HCT116 (cell line): ENCODE results near the gene AKR1B1. TPM values are rescaled to one million over a fixed set of nuclear protein-coding genes. Genes with fewer than 3 reads are reported as not detected.

Experiments used
- ATAC-seq: fragments of 200-7000 bp; cut with Tn5 transposase; 2 replicates; pipeline ENCODE4 v1.9.1; 2020; ENCODE audit warnings: mild to moderate bottlenecking, moderate library complexity
- BruUV-seq: library from RNA; stranded (reverse); fragments of 400-500 nt; replicated peaks from 2 replicates; lab custom pipeline; 2021; lab: Mats Ljungman, UMichigan
- CTCF ChIA-PET: fragments of 300-600 bp; sonication (Branson Sonifier 250); formaldehyde crosslinking; loops from one replicate; lab custom pipeline; 2021; ENCODE audit warnings: antibody characterized with exemption; lab: Charles Lee
- POLR2A ChIA-PET: fragments of 300-600, 350-600 bp; sonication (Branson Sonifier 250); formaldehyde crosslinking; loops from one replicate; lab custom pipeline; 2021; ENCODE audit warnings: antibody characterized with exemption; lab: Charles Lee
- RAD21 ChIA-PET, 2 experiments: fragments of 300-600 bp; sonication (Branson Sonifier 250); formaldehyde crosslinking; loops; one replicate each; lab custom pipeline; 2023; ENCODE audit warnings: low total read pairs in 2 of 2; ENCODE audit not compliant: uncharacterized antibody in 2 of 2, unreplicated experiment in 2 of 2, low non-redundant PET in 1 of 2; lab: Charles Lee
- DNase-seq: peaks from one replicate; pipeline ENCODE4 v3.0.0-alpha.2; 2010; ENCODE audit warnings: low read depth, low spot score
- H2AFZ ChIP-seq: fragments of 200-600 bp; shearing (Covaris generic), sonication (generic); 2 replicates; pipeline ENCODE4 v1.6.1; 2017; ENCODE audit warnings: low read depth, mixed run types, mixed read lengths, antibody characterized with exemption, low read length; ENCODE audit not compliant: poor library complexity, severe bottlenecking
- H3K27ac ChIP-seq: 2 replicates; pipeline ENCODE4 v1.5.1; 2012; ENCODE audit warnings: low read depth, low read length
- H3K27me3 ChIP-seq: fragments of 200-600 bp; sonication (generic); 2 replicates; pipeline ENCODE4 v1.6.1; 2016; ENCODE audit warnings: mixed run types, low read length, mixed read lengths; ENCODE audit not compliant: insufficient read depth
- H3K36me3 ChIP-seq, 2 experiments: fragments of 200-500 bp in 1 of 2; fragments of 200-600 bp in 1 of 2; sonication (Bioruptor generic) in 1 of 2; sonication (generic) in 1 of 2; 2 replicates each; pipeline versions ENCODE4 v1.5.1 to v1.6.1; 2014 to 2016; ENCODE audit warnings: low read length in 2 of 2, inconsistent platforms in 1 of 2, mixed read lengths in 1 of 2, mixed run types in 1 of 2; ENCODE audit not compliant: insufficient read depth in 2 of 2, control insufficient read depth in 1 of 2
- H3K4me1 ChIP-seq, 2 experiments: fragments of 200-600 bp in 1 of 2; sonication (generic) in 1 of 2; 2 replicates each; pipeline versions ENCODE4 v1.5.1 to v1.6.1; 2012 to 2017; ENCODE audit warnings: low read length in 2 of 2, inconsistent platforms in 1 of 2, mild to moderate bottlenecking in 1 of 2, mixed read lengths in 1 of 2, mixed run types in 1 of 2, moderate library complexity in 1 of 2; ENCODE audit not compliant: insufficient read depth in 2 of 2, control insufficient read depth in 1 of 2
- H3K4me2 ChIP-seq: fragments of 200-600 bp; sonication (generic); 2 replicates; pipeline ENCODE4 v1.6.1; 2017; ENCODE audit warnings: mixed run types, low read length, mixed read lengths
- H3K4me3 ChIP-seq, 2 experiments: fragments of 200-600 bp in 1 of 2; sonication (generic) in 1 of 2; replicated peaks in 1 of 2; 2 replicates each; pipeline ENCODE4 v1.5.1; 2011 to 2016; ENCODE audit warnings: low read length in 2 of 2, control low read depth in 1 of 2, low read depth in 1 of 2, mild to moderate bottlenecking in 1 of 2, mixed read lengths in 1 of 2, mixed run types in 1 of 2
- H3K79me2 ChIP-seq: fragments of 200-600 bp; sonication (generic); 2 replicates; pipeline ENCODE4 v1.6.1; 2017; ENCODE audit warnings: mild to moderate bottlenecking, mixed run types, low read length, moderate library complexity, mixed read lengths; ENCODE audit not compliant: insufficient read depth
- H3K9ac ChIP-seq: fragments of 200-600 bp; sonication (generic); 2 replicates; pipeline ENCODE4 v1.6.1; 2016; ENCODE audit warnings: low read length, mixed read lengths
- H3K9me2 ChIP-seq: fragments of 200-600 bp; sonication (generic), shearing (Covaris generic); 2 replicates; pipeline ENCODE4 v1.6.1; 2017; ENCODE audit warnings: mixed run types, mild to moderate bottlenecking, moderate library complexity; ENCODE audit not compliant: insufficient read depth
- H3K9me3 ChIP-seq, 2 experiments: fragments of 200-500 bp in 1 of 2; fragments of 200-600 bp in 1 of 2; sonication (Bioruptor generic) in 1 of 2; sonication (generic) in 1 of 2; 2 replicates each; pipeline ENCODE4 v1.6.1; 2014 to 2017; ENCODE audit warnings: low read length in 2 of 2, mixed read lengths in 2 of 2, inconsistent platforms in 1 of 2, low read depth in 1 of 2, mild to moderate bottlenecking in 1 of 2, mixed run types in 1 of 2, moderate library complexity in 1 of 2; ENCODE audit not compliant: control insufficient read depth in 1 of 2, insufficient read depth in 1 of 2
- H4K20me1 ChIP-seq: fragments of 200-600 bp; sonication (generic), shearing (Covaris generic); 2 replicates; pipeline ENCODE4 v1.6.1; 2017; ENCODE audit warnings: mixed run types, mild to moderate bottlenecking, moderate library complexity; ENCODE audit not compliant: insufficient read depth
- ELF1 ChIP-seq: IDR thresholded peaks from 2 replicates; pipeline ENCODE4 v1.6.1; 2012; ENCODE audit warnings: low read depth, borderline replicate concordance
- EZH2phosphoT487 ChIP-seq: fragments of 200-600 bp; IDR thresholded peaks from 2 replicates; pipeline ENCODE4 v1.6.1; 2018; ENCODE audit warnings: antibody characterized with exemption, borderline replicate concordance
- JUND ChIP-seq: IDR thresholded peaks from 2 replicates; pipeline ENCODE4 v1.6.1; 2012
- POLR2A ChIP-seq: IDR thresholded peaks from 2 replicates; pipeline ENCODE4 v1.7.0; 2011; ENCODE audit warnings: borderline replicate concordance; ENCODE audit not compliant: insufficient read depth, insufficient read length; ENCODE audit errors: extremely low read depth
- POLR2AphosphoS5 ChIP-seq: IDR thresholded peaks from 2 replicates; pipeline ENCODE4 v1.6.1; 2011; ENCODE audit warnings: mild to moderate bottlenecking, low read depth, low read length, moderate library complexity
- RAD21 ChIP-seq: IDR thresholded peaks from 2 replicates; pipeline ENCODE4 v1.6.1; 2012; ENCODE audit warnings: low read depth, mild to moderate bottlenecking
- SIN3A ChIP-seq: IDR thresholded peaks from 2 replicates; pipeline ENCODE4 v1.6.1; 2012; ENCODE audit warnings: low read depth
- SRF ChIP-seq: IDR thresholded peaks from 2 replicates; pipeline ENCODE4 v1.6.1; 2012; ENCODE audit warnings: low read depth
- TCF7L2 ChIP-seq: IDR thresholded peaks from 2 replicates; pipeline ENCODE4 v1.7.0; 2011; ENCODE audit warnings: borderline replicate concordance, inconsistent platforms; ENCODE audit not compliant: insufficient read depth, insufficient read length; ENCODE audit errors: extremely low read depth
- YY1 ChIP-seq: IDR thresholded peaks from 2 replicates; pipeline ENCODE4 v1.6.1; 2011; ENCODE audit warnings: low read length, low read depth, moderate library complexity, mild to moderate bottlenecking; ENCODE audit not compliant: insufficient replicate concordance; ENCODE audit errors: extremely low read depth
- ZFX ChIP-seq: fragments of 450-650 bp; IDR thresholded peaks from 2 replicates; pipeline ENCODE4 v1.6.1; 2017
- ZNF274 ChIP-seq: fragments of 200-500 bp; sonication (Bioruptor generic); IDR thresholded peaks from 2 replicates; pipeline ENCODE4 v1.6.1; 2014; ENCODE audit warnings: mild to moderate bottlenecking, low read depth, low read length, inconsistent platforms
- intact Hi-C: fragments of 100-400 bp; cut with micrococcal nuclease; formaldehyde crosslinking; loops from 2 replicates; pipeline ENCODE4 v1.10.0; 2022
- total RNA-seq: library from RNA; stranded (reverse); gene quantifications from one replicate; pipeline ENCODE4 v1.2.1, GENCODE V29; 2021; ENCODE audit not compliant: unreplicated experiment
- TF ChIP-seq, protein P1 (sequence below): IDR thresholded peaks from 2 replicates; pipeline ENCODE4 v1.6.1; 2012
- TF ChIP-seq, protein P2 (sequence below): IDR thresholded peaks from 2 replicates; pipeline ENCODE4 v1.6.1; 2012
- TF ChIP-seq, protein P3 (sequence below): IDR thresholded peaks from 2 replicates; pipeline ENCODE4 v1.6.1; 2011; ENCODE audit warnings: mild to moderate bottlenecking, low read length, moderate library complexity; ENCODE audit not compliant: insufficient replicate concordance; ENCODE audit errors: extremely low read depth

Gene AKR1B1
- total RNA-seq, 1 experiment from 2014 or later: 56.8 TPM

DNA sequence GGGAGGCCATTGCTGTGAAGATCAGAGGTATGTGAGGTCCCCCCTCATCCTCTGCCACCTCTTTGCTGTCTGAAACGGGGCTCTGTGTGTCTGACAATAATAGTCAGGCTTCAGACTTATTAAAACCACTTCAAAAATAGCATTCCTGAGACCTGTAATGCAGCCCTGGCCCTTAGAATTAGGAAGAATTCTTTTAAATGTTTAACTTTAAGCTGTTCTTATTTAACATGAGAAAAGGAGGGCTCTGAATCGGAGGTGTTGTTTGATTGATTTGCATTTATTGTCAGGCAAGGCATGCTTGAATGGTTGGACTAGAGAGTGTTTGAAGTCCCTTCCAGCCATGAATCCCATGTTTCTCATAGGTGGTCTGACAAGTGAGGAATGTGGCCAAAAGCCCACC, 52.5 kb downstream of the AKR1B1 start:
- TF ChIP-seq JUND (no peak), SRF (no peak), YY1 (no peak), POLR2AphosphoS5 (no peak), ZFX (no peak), POLR2A (no peak)
- TF ChIP-seq, protein P1, sequence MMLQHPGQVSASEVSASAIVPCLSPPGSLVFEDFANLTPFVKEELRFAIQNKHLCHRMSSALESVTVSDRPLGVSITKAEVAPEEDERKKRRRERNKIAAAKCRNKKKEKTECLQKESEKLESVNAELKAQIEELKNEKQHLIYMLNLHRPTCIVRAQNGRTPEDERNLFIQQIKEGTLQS: no peak
- TF ChIP-seq, protein P2, sequence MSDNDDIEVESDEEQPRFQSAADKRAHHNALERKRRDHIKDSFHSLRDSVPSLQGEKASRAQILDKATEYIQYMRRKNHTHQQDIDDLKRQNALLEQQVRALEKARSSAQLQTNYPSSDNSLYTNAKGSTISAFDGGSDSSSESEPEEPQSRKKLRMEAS: no peak
- Histone ChIP-seq H3K9me2 (no peaks in the 10 kb centered on the region), H3K79me2 (no peaks in the 10 kb centered on the region), H3K4me1 (no peaks in the 10 kb centered on the region), H3K4me2 (no peak overlapping the region), H3K9me3 (no peaks in the 10 kb centered on the region), H3K9ac (no peak overlapping the region), H4K20me1 (no peaks in the 10 kb centered on the region), H3K27ac (no peak overlapping the region), H3K4me3 (no peak overlapping the region), H2AFZ (no peak overlapping the region), H3K36me3 (no peaks in the 10 kb centered on the region), H3K27me3 (no peaks in the 10 kb centered on the region)
- ChIA-PET CTCF (no interaction called here), RAD21 (no interaction called here), POLR2A (no interaction called here)
- no peak for DNase-seq
- BruUV-seq: no TSS peak
- ATAC-seq: no peak
- intact Hi-C loops: no loop called here

DNA sequence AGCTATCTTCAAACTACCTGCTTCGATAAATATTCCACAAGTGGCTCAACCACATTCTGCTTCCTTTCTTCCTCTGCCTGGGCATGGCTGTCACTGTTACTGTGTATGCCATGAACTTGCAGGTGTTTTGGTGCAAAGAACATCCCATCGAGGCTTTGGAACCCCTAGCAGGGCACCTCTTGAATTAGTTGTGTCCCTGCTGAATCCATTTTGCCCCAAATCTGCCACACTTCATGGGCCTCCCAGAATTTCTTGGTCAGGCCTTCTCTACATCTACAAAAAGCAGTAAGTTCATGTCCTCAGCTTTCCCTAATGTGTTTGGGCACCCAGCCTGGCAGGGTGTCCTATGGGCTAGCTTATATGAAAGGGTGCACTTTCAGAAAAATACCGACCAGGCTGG, 53.6 kb downstream of the AKR1B1 start:
- RAD21 ChIA-PET: no interaction called here
- H3K27ac ChIP-seq: no peak overlapping the region
- ATAC-seq (no peak), DNase-seq (no peak)
- H3K4me3 ChIP-seq: no peak overlapping the region
- TF ChIP-seq RAD21: no peak
- TF ChIP-seq, protein P1: no peak
- TF ChIP-seq TCF7L2: no peak
- TF ChIP-seq SRF: no peak
- no peak for TF ChIP-seq POLR2A
- TF ChIP-seq SIN3A: no peak
- TF ChIP-seq, protein P2: no peak
- TF ChIP-seq, protein P3, sequence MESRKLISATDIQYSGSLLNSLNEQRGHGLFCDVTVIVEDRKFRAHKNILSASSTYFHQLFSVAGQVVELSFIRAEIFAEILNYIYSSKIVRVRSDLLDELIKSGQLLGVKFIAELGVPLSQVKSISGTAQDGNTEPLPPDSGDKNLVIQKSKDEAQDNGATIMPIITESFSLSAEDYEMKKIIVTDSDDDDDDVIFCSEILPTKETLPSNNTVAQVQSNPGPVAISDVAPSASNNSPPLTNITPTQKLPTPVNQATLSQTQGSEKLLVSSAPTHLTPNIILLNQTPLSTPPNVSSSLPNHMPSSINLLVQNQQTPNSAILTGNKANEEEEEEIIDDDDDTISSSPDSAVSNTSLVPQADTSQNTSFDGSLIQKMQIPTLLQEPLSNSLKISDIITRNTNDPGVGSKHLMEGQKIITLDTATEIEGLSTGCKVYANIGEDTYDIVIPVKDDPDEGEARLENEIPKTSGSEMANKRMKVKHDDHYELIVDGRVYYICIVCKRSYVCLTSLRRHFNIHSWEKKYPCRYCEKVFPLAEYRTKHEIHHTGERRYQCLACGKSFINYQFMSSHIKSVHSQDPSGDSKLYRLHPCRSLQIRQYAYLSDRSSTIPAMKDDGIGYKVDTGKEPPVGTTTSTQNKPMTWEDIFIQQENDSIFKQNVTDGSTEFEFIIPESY: no peak
- no peak for TF ChIP-seq ZNF274
- TF ChIP-seq EZH2phosphoT487: no peak
- TF ChIP-seq ELF1: no peak
- no peak overlapping the region for H3K9ac ChIP-seq
- H3K36me3 ChIP-seq: no peaks in the 10 kb centered on the region
- H3K4me2 ChIP-seq: no peak overlapping the region
- H3K9me2 ChIP-seq: no peaks in the 10 kb centered on the region
- no peaks in the 10 kb centered on the region for H3K9me3 ChIP-seq
- CTCF ChIA-PET: no interaction called here
- H3K27me3 ChIP-seq: no peaks in the 10 kb centered on the region
- H3K4me1 ChIP-seq: no peaks in the 10 kb centered on the region
- POLR2A ChIA-PET: no interaction called here
- no peak overlapping the region for H2AFZ ChIP-seq
- no peaks in the 10 kb centered on the region for H3K79me2 ChIP-seq
- BruUV-seq: no TSS peak
- intact Hi-C loops: no loop called here
- no peaks in the 10 kb centered on the region for H4K20me1 ChIP-seq
